ENCODE data around the gene GPR137.

- TF ChIP-seq POLR2AphosphoS5 (IDR thresholded peaks at IDR 0.05; ENCODE audit: borderline replicate concordance, low read depth, low read length): no peak
- no peak for TF ChIP-seq EZH2 (IDR thresholded peaks at IDR 0.05)
Observed at GRCh38 chr11:64263947-64264317, 21.7 kb upstream of the GPR137 start.

All from SK-N-MC (cell line).